Right atrium auricular region (tissue), 2 donors: ENCODE results near the gene ZNF431. TPM values are rescaled to one million over a fixed set of nuclear protein-coding genes. Genes with fewer than 3 reads are reported as not detected.
"Not testable (repeated sequence)": the region's sequence is repeated elsewhere in the genome, so short reads cannot be mapped to it uniquely, and the experiment has no call there.

Experiments
- DNase-seq: peaks from one replicate; pipeline ENCODE4 v3.0.0-alpha.2; 2019; ENCODE audit warnings: low spot score
- H3K27ac ChIP-seq, 2 donors: fragments of 200-600 bp; sonication (generic); 1 replicate in 1 of 2; 2 replicates in 1 of 2; pipeline ENCODE4 v1.5.1; 2016 to 2019
- H3K27me3 ChIP-seq, 2 donors: fragments of 200-600 bp; sonication (generic); one replicate each; pipeline versions ENCODE4 v1.5.1 to v1.6.0; 2017 to 2019
- H3K36me3 ChIP-seq: fragments of 200-600 bp; sonication (generic); one replicate; pipeline ENCODE4 v1.5.1; 2016
- H3K4me1 ChIP-seq, 2 donors: fragments of 200-600 bp; sonication (generic); one replicate each; pipeline versions ENCODE4 v1.5.1 to v1.6.0; 2017 to 2019
- H3K4me3 ChIP-seq, 2 donors: fragments of 200-600 bp; sonication (generic); 1 replicate in 1 of 2; 2 replicates in 1 of 2; pipeline ENCODE4 v1.5.1; 2017 to 2019; ENCODE audit warnings: mild to moderate bottlenecking in 1 of 2, moderate library complexity in 1 of 2
- H3K9me3 ChIP-seq, 2 donors: fragments of 200-600 bp; sonication (generic); one replicate each; pipeline ENCODE4 v1.5.1; 2019
- CTCF ChIP-seq, 2 donors: fragments of 200-600 bp; sonication (generic); IDR thresholded peaks; one replicate each; pipeline ENCODE4 v1.5.1; 2019; ENCODE audit warnings: antibody characterized with exemption in 2 of 2
- total RNA-seq, 2 donors: library from RNA; depleted of rRNA; stranded (reverse); fragments of >200 nt; gene quantifications; one replicate each; pipeline ENCODE4 v1.1.0, GENCODE V29; 2016

The ZNF431 gene
- total RNA-seq, 2 donors from 2014 or later: 2.3 to 3.0 TPM

GRCh38 chr19:21233691-21234090 is 91.9 kb downstream of the ZNF431 start:
- Histone ChIP-seq H3K9me3 (peaks cover 0 to 23% of the 10 kb centered on the region in 2 donors), H3K4me3 (no peak overlapping the region), H3K36me3 (no peaks in the 10 kb centered on the region), H3K27ac (no peak overlapping the region), H3K4me1 (no peaks in the 10 kb centered on the region), H3K27me3 (no peaks in the 10 kb centered on the region)
- no peak for TF ChIP-seq CTCF (IDR thresholded peaks at IDR 0.05)
- no peak for DNase-seq

- H3K36me3 ChIP-seq, H3K9me3 ChIP-seq, H3K27me3 ChIP-seq, H3K4me1 ChIP-seq, DNase-seq, H3K4me3 ChIP-seq, H3K27ac ChIP-seq: not testable (repeated sequence)
Measured at GRCh38 chr19:21236751-21237150, 94.9 kb downstream of the ZNF431 start.

- Histone ChIP-seq H3K4me1 (no peaks in the 10 kb centered on the region), H3K27ac (no peak overlapping the region), H3K4me3 (no peak overlapping the region), H3K27me3 (no peaks in the 10 kb centered on the region), H3K9me3 (no peaks in the 10 kb centered on the region), H3K36me3 (no peaks in the 10 kb centered on the region)
- TF ChIP-seq CTCF (IDR thresholded peaks at IDR 0.05): no peak
- DNase-seq: no peak
Measured at GRCh38 chr19:21238670-21239069, 96.8 kb downstream of the ZNF431 start.

Other genes starting within 250 kb of the ZNF431 start
- 1 to 10 TPM; 2.0 to 2.1 TPM for gene ZNF85, start 218.8 kb upstream of the ZNF431 start, total RNA-seq
- 1 to 10 TPM; 1.7 to 2.6 TPM for gene ZNF430, start 121.4 kb upstream of the ZNF431 start, total RNA-seq
- 1 to 10 TPM; 1.4 to 2.4 TPM for gene ZNF714, start 59.8 kb upstream of the ZNF431 start, total RNA-seq
- 1 to 10 TPM; 3.6 to 6.3 TPM for gene ZNF708, start 187.4 kb downstream of the ZNF431 start, total RNA-seq
- gene ZNF738, start 217.0 kb downstream of the ZNF431 start, total RNA-seq: 1 to 10 TPM; 2.2 to 2.3 TPM